ENCODE results near the gene SPATA3. TPM values are rescaled to one million over a fixed set of nuclear protein-coding genes. Genes with fewer than 3 reads are reported as not detected.

SPATA3 gene
- total RNA-seq, 1 donor from 2014 or later: not detected

DNA sequence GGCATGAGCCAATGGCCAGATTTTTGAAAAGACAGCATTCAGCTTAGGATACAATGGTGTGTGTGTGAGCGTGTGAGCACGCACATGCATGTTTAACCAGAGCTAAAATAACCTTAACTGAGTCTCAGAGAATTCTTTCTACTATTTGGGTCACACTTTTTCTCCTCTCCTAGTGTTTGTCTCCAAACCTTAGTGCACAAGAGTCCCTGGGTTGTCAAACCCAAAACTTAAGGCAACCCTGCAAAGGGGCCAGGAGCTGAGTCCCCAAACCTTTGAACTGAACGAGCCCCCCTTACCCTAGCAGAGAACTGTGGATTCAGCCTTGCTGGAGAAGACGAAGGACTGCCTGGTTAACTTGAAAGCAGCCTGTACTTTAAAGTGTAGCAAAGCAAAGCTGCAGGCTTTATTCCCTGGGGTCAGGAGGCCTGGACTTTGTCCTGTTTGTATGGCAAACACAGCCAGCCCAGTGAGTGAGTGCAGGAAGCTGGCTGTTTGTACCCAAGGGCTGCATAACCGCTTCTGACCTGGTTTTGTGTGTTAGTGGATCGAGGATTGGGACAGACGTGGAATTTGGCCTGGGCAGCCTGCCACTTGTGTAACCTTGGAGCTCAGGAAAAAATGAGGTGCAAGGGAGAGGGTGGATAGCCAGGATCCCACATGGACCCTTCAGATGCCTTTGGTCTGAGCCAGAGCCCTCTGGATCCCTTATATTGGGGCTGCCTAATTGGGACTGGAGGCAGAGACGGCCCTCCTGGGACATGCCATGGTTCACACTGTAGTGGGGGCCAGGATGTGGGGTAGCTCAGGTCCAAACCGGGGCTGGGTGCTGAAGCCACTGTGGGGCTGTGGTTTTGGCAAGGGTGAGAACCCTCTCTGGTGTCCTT is 54.3 kb downstream of the SPATA3 start:
- Histone ChIP-seq H2AFZ (ENCODE audit: low read depth, low read length) (no peak overlapping the region), H3K9ac (ENCODE audit: low read length) (no peak overlapping the region), H3K27ac (ENCODE audit: low read depth, low read length) (no peak overlapping the region), H3K36me3 (ENCODE audit: insufficient read depth, low read length) (no peaks in the 10 kb centered on the region), H3K4me1 (ENCODE audit: insufficient read depth, low read length) (peaks cover 3% of the 10 kb centered on the region), H3K27me3 (ENCODE audit: insufficient read depth, low read length) (peaks cover 25% of the 10 kb centered on the region), H3K9me3 (ENCODE audit: insufficient read depth, low read depth, low read length) (no peaks in the 10 kb centered on the region), H4K20me1 (ENCODE audit: insufficient read depth, low read length) (no peaks in the 10 kb centered on the region), H3K4me3 (ENCODE audit: insufficient read depth, low read depth, low read length) (no peak overlapping the region), H3K79me2 (ENCODE audit: insufficient read depth, low read length) (no peaks in the 10 kb centered on the region), H3K4me2 (ENCODE audit: low read length) (no peak overlapping the region)
- H3K4me1 Mint-ChIP-seq (ENCODE audit: low read depth, unreplicated experiment): no peaks in the 10 kb centered on the region
- no peak for TF ChIP-seq EZH2 (IDR thresholded peaks at IDR 0.05; ENCODE audit: insufficient read depth, low read length)
- TF ChIP-seq, protein P1, sequence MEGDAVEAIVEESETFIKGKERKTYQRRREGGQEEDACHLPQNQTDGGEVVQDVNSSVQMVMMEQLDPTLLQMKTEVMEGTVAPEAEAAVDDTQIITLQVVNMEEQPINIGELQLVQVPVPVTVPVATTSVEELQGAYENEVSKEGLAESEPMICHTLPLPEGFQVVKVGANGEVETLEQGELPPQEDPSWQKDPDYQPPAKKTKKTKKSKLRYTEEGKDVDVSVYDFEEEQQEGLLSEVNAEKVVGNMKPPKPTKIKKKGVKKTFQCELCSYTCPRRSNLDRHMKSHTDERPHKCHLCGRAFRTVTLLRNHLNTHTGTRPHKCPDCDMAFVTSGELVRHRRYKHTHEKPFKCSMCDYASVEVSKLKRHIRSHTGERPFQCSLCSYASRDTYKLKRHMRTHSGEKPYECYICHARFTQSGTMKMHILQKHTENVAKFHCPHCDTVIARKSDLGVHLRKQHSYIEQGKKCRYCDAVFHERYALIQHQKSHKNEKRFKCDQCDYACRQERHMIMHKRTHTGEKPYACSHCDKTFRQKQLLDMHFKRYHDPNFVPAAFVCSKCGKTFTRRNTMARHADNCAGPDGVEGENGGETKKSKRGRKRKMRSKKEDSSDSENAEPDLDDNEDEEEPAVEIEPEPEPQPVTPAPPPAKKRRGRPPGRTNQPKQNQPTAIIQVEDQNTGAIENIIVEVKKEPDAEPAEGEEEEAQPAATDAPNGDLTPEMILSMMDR (IDR thresholded peaks at IDR 0.05; ENCODE audit: insufficient read depth, low read depth, low read length): no peak
- peaks cover 32% of the 10 kb centered on the region for H3K27me3 Mint-ChIP-seq (ENCODE audit: low read depth, unreplicated experiment)
- FAIRE-seq (no peak), DNase-seq (ENCODE audit: low read depth) (no peak)
- H3K9me3 Mint-ChIP-seq (ENCODE audit: unreplicated experiment): no peaks in the 10 kb centered on the region
- H3K36me3 Mint-ChIP-seq (ENCODE audit: low read depth, unreplicated experiment): peaks cover 1% of the 10 kb centered on the region
- no peak overlapping the region for H3K4me3 Mint-ChIP-seq (ENCODE audit: unreplicated experiment)
- H3K27ac Mint-ChIP-seq (ENCODE audit: unreplicated experiment): no peak overlapping the region

DNA sequence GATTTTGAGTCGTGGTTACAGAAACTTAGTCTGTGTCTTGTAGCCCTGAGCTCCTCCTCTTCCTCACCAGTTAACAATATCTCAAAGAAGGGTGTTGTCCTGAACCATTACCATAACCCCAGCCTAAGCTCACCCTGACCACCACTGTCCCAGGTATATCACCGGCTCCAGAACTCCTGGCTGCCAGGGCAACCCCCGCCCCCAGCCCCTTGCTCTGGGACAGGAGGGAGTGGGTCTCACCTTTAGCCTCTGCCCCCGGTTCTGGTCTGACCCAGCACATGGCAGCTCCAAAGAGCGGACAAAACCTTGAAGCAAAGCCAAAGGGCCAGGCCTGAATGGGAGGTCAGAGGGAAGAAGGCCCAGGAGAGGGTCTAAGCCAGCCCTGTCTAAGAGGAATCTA is 55.2 kb downstream of the SPATA3 start:
- peaks cover 30% of the 10 kb centered on the region for H3K27me3 Mint-ChIP-seq (ENCODE audit: low read depth, unreplicated experiment)
- Histone ChIP-seq H3K4me2 (ENCODE audit: low read length) (no peak overlapping the region), H3K9ac (ENCODE audit: low read length) (no peak overlapping the region), H3K9me3 (ENCODE audit: insufficient read depth, low read depth, low read length) (no peaks in the 10 kb centered on the region), H3K79me2 (ENCODE audit: insufficient read depth, low read length) (no peaks in the 10 kb centered on the region), H3K4me1 (ENCODE audit: insufficient read depth, low read length) (peaks cover 3% of the 10 kb centered on the region), H3K27ac (ENCODE audit: low read depth, low read length) (no peak overlapping the region), H3K27me3 (ENCODE audit: insufficient read depth, low read length) (peaks cover 25% of the 10 kb centered on the region), H3K4me3 (ENCODE audit: insufficient read depth, low read depth, low read length) (no peak overlapping the region), H2AFZ (ENCODE audit: low read depth, low read length) (no peak overlapping the region), H4K20me1 (ENCODE audit: insufficient read depth, low read length) (no peaks in the 10 kb centered on the region), H3K36me3 (ENCODE audit: insufficient read depth, low read length) (no peaks in the 10 kb centered on the region)
- H3K9me3 Mint-ChIP-seq (ENCODE audit: unreplicated experiment): no peaks in the 10 kb centered on the region
- H3K27ac Mint-ChIP-seq (ENCODE audit: unreplicated experiment): no peak overlapping the region
- H3K4me3 Mint-ChIP-seq (ENCODE audit: unreplicated experiment): no peak overlapping the region
- FAIRE-seq (no peak), DNase-seq (ENCODE audit: low read depth) (no peak)
- no peak for TF ChIP-seq EZH2 (IDR thresholded peaks at IDR 0.05; ENCODE audit: insufficient read depth, low read length)
- TF ChIP-seq, protein P1 (IDR thresholded peaks at IDR 0.05; ENCODE audit: insufficient read depth, low read depth, low read length): no peak
- peaks cover 1% of the 10 kb centered on the region for H3K36me3 Mint-ChIP-seq (ENCODE audit: low read depth, unreplicated experiment)
- H3K4me1 Mint-ChIP-seq (ENCODE audit: low read depth, unreplicated experiment): no peaks in the 10 kb centered on the region

All from astrocyte (in vitro differentiated cells and primary cell).